MCF 10A (cell line): ENCODE data around the gene LRP1B. TPM values are rescaled to one million over a fixed set of nuclear protein-coding genes. Genes with fewer than 3 reads are reported as not detected.

Source experiments
- BruUV-seq: library from RNA; stranded (reverse); fragments of 400-500 nt; replicated peaks from 2 replicates; lab custom pipeline; 2021; lab: Mats Ljungman, UMichigan
- CTCF ChIA-PET: fragments of 300-600 bp; sonication (Branson Sonifier 250); formaldehyde crosslinking; extraction: SDS; loops from one replicate; lab custom pipeline; 2021; ENCODE audit warnings: antibody characterized with exemption, inconsistent platforms; lab: Yijun Ruan, JAX
- POLR2A ChIA-PET: fragments of 300-600, 350-650 bp; sonication (Branson Sonifier 250); formaldehyde crosslinking; extraction: SDS; loops from one replicate; lab custom pipeline; 2020; ENCODE audit warnings: antibody characterized with exemption, inconsistent platforms; lab: Yijun Ruan, JAX
- DNase-seq: peaks from one replicate; pipeline ENCODE4 v3.0.0-alpha.2; 2018; ENCODE audit not compliant: unreplicated experiment
- H3K27ac Mint-ChIP-seq: one replicate; pipeline ENCODE4 v1.8.0; 2022; ENCODE audit warnings: mild to moderate bottlenecking, low read depth, mixed read lengths; ENCODE audit not compliant: unreplicated experiment
- H3K27me3 Mint-ChIP-seq: one replicate; pipeline ENCODE4 v1.8.0; 2022; ENCODE audit warnings: mixed read lengths; ENCODE audit not compliant: insufficient read depth, unreplicated experiment
- H3K36me3 Mint-ChIP-seq: one replicate; pipeline ENCODE4 v1.8.0; 2022; ENCODE audit warnings: mild to moderate bottlenecking, moderate library complexity, mixed read lengths; ENCODE audit not compliant: insufficient read depth, unreplicated experiment
- H3K4me1 Mint-ChIP-seq: one replicate; pipeline ENCODE4 v1.8.0; 2022; ENCODE audit warnings: mixed read lengths; ENCODE audit not compliant: insufficient read depth, unreplicated experiment
- H3K4me3 Mint-ChIP-seq: one replicate; pipeline ENCODE4 v1.8.0; 2022; ENCODE audit warnings: mild to moderate bottlenecking, moderate library complexity, mixed read lengths; ENCODE audit not compliant: unreplicated experiment
- H3K9me3 Mint-ChIP-seq: one replicate; pipeline ENCODE4 v1.8.0; 2022; ENCODE audit warnings: mixed read lengths; ENCODE audit not compliant: unreplicated experiment
- CTCF ChIP-seq: fragments of 200-600 bp; IDR thresholded peaks from one replicate; pipeline ENCODE4 v1.8.0; 2022; ENCODE audit warnings: antibody characterized with exemption, mild to moderate bottlenecking; ENCODE audit not compliant: unreplicated experiment
- intact Hi-C: fragments of 100-400 bp; cut with micrococcal nuclease; formaldehyde crosslinking; loops from 2 replicates; pipeline ENCODE4 v1.14.1; 2022
- total RNA-seq: library from RNA; stranded (reverse); gene quantifications from 2 replicates; pipeline ENCODE4 v1.2.3, GENCODE V29; 2022

The LRP1B gene
- total RNA-seq, 1 experiment from 2014 or later, result not detected

- H3K4me3 Mint-ChIP-seq, result no peak overlapping the region
- TF ChIP-seq CTCF, result no peak
- POLR2A ChIA-PET, result no interaction called here
- intact Hi-C loops, result no loop called here
- BruUV-seq, result no TSS peak
- H3K27ac Mint-ChIP-seq, result no peak overlapping the region
- H3K9me3 Mint-ChIP-seq, result no peaks in the 10 kb centered on the region
- peaks cover 26% of the 10 kb centered on the region for H3K27me3 Mint-ChIP-seq
- no peaks in the 10 kb centered on the region for H3K4me1 Mint-ChIP-seq
- DNase-seq, result no peak
- CTCF ChIA-PET, result no interaction called here
- H3K36me3 Mint-ChIP-seq, result no peaks in the 10 kb centered on the region
Measured at GRCh38 chr2:141933226-141933625, 197.6 kb downstream of the LRP1B start.

GRCh38 chr2:141932261-141932660 is 198.6 kb downstream of the LRP1B start:
- TF ChIP-seq CTCF, result no peak
- no peaks in the 10 kb centered on the region for H3K36me3 Mint-ChIP-seq
- ChIA-PET CTCF (no interaction called here), POLR2A (no interaction called here)
- H3K27ac Mint-ChIP-seq, result no peak overlapping the region
- BruUV-seq, result no TSS peak
- no peaks in the 10 kb centered on the region for H3K4me1 Mint-ChIP-seq
- DNase-seq, result no peak
- H3K9me3 Mint-ChIP-seq, result no peaks in the 10 kb centered on the region
- H3K4me3 Mint-ChIP-seq, result no peak overlapping the region
- intact Hi-C loops, result no loop called here
- peaks cover 26% of the 10 kb centered on the region for H3K27me3 Mint-ChIP-seq

- ChIA-PET POLR2A (no interaction called here), CTCF (no interaction called here)
- no peak for DNase-seq
- intact Hi-C loops, result no loop called here
- H3K9me3 Mint-ChIP-seq, result no peaks in the 10 kb centered on the region
- peaks cover 26% of the 10 kb centered on the region for H3K27me3 Mint-ChIP-seq
- no peak for TF ChIP-seq CTCF
- no peaks in the 10 kb centered on the region for H3K4me1 Mint-ChIP-seq
- no peaks in the 10 kb centered on the region for H3K36me3 Mint-ChIP-seq
- BruUV-seq, result no TSS peak
- no peak overlapping the region for H3K4me3 Mint-ChIP-seq
- no peak overlapping the region for H3K27ac Mint-ChIP-seq
Measured at GRCh38 chr2:141931797-141932196, 199.0 kb downstream of the LRP1B start.

GRCh38 chr2:141930803-141931202 is 200.0 kb downstream of the LRP1B start:
- BruUV-seq, result no TSS peak
- Mint-ChIP-seq H3K4me3 (no peak overlapping the region), H3K36me3 (no peaks in the 10 kb centered on the region), H3K27ac (no peak overlapping the region), H3K4me1 (no peaks in the 10 kb centered on the region), H3K9me3 (no peaks in the 10 kb centered on the region), H3K27me3 (peaks cover 26% of the 10 kb centered on the region)
- TF ChIP-seq CTCF, result no peak
- no peak for DNase-seq
- CTCF ChIA-PET, result no interaction called here
- intact Hi-C loops, result no loop called here
- POLR2A ChIA-PET, result no interaction called here
